Measurements from ENCODE around the gene LIN7B. TPM values are rescaled to one million over a fixed set of nuclear protein-coding genes. Genes with fewer than 3 reads are reported as not detected.

LIN7B gene
- total and polyA plus RNA-seq, 2 of the 13 experiments (the other 11 are each of a cell fraction or from before 2014, with no cell fraction given) = 5.3 to 7.6 TPM

GRCh38 chr19:49125025-49125731 lies 11.0 kb downstream of the LIN7B start (continued):
- no peak for TF ChIP-seq NFAT5 (CRISPR knock-in tag; IDR thresholded peaks at IDR 0.05)
- TF ChIP-seq DMAP1 (CRISPR knock-in tag; IDR thresholded peaks at IDR 0.05) = peak; percentile 49; the same call in 1 of the 2 replicates
- TF ChIP-seq NFIC (IDR thresholded peaks at IDR 0.05; ENCODE audit: low read length) = no peak
- peak; percentile 52 for TF ChIP-seq UBTF (CRISPR knock-in tag; IDR thresholded peaks at IDR 0.05)
- peak; percentile 73 for TF ChIP-seq PATZ1 (CRISPR knock-in tag; IDR thresholded peaks at IDR 0.05)
- no peak for TF ChIP-seq TSC22D2 (CRISPR knock-in tag; IDR thresholded peaks at IDR 0.05; ENCODE audit: borderline replicate concordance)
- 0 out of 2 replicates have a peak, but pooled peaks have one; percentile 24 for TF ChIP-seq ZNF891 (CRISPR knock-in tag; IDR thresholded peaks at IDR 0.05)
- TF ChIP-seq ZNF34 (CRISPR knock-in tag; IDR thresholded peaks at IDR 0.05; ENCODE audit: borderline replicate concordance) = no peak
- no peak for TF ChIP-seq SNRNP70 (IDR thresholded peaks at IDR 0.05; ENCODE audit: low read depth, low read length)
- peak; percentile 53; the same call in 1 of the 2 replicates for TF ChIP-seq ZSCAN21 (CRISPR knock-in tag; IDR thresholded peaks at IDR 0.05; ENCODE audit: borderline replicate concordance)
- TF ChIP-seq FOSL1 (CRISPR knock-in tag; IDR thresholded peaks at IDR 0.05; ENCODE audit: borderline replicate concordance) = no peak
- peak; percentile 69; the same call in 1 of the 2 replicates for TF ChIP-seq GATAD1 (CRISPR knock-in tag; IDR thresholded peaks at IDR 0.05)
- TF ChIP-seq RELA (CRISPR knock-in tag; IDR thresholded peaks at IDR 0.05) = no peak; the same call in 1 of the 2 replicates
- no peak; the same call in 1 of the 2 replicates for TF ChIP-seq ARNT2 (CRISPR knock-in tag; IDR thresholded peaks at IDR 0.05; ENCODE audit: low read depth)
- peak; percentile 44; the same call in 1 of the 2 replicates for TF ChIP-seq GABPA (IDR thresholded peaks at IDR 0.05; ENCODE audit: low read depth, low read length)
- peak; percentile 70 for TF ChIP-seq GABPA (CRISPR knock-in tag; IDR thresholded peaks at IDR 0.05; ENCODE audit: low read depth)
- TF ChIP-seq ZC3H13 (CRISPR knock-in tag; IDR thresholded peaks at IDR 0.05) = no peak
- no peak for TF ChIP-seq ZNF619 (CRISPR knock-in tag; IDR thresholded peaks at IDR 0.05)
- no peak for TF ChIP-seq TERF1 (CRISPR knock-in tag; IDR thresholded peaks at IDR 0.05)
- peak; percentile 32 for TF ChIP-seq TEAD3 (CRISPR knock-in tag; optimal IDR thresholded peaks at IDR 0.05; ENCODE audit: borderline replicate concordance)

All from HepG2 (cell line).